Measurements from ENCODE around the gene MLLT3. TPM values are rescaled to one million over a fixed set of nuclear protein-coding genes. Genes with fewer than 3 reads are reported as not detected.

The MLLT3 gene
- total RNA-seq, 1 donor from 2014 or later: 18.0 TPM

DNA sequence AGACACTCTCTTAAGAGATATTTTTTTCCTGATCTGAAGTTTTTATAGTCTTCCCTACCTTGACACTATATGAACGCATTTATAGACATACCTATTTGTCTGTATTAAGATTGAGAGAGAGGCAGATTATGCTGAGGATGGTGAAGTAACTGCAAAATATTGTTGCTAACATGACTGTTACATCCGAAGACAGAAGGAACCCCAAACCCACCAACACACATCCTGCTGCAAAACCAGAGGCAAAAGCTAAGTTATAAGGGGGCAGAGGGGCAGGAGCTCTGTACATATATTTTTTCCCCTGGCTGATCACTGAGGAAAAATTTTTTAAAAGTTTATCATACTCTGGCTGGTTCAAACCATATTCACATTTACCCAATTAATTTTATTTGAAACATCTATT is 279.0 kb downstream of the MLLT3 start:
- DNase-seq (no peak), ATAC-seq (no peak)
- TF ChIP-seq, protein P1, sequence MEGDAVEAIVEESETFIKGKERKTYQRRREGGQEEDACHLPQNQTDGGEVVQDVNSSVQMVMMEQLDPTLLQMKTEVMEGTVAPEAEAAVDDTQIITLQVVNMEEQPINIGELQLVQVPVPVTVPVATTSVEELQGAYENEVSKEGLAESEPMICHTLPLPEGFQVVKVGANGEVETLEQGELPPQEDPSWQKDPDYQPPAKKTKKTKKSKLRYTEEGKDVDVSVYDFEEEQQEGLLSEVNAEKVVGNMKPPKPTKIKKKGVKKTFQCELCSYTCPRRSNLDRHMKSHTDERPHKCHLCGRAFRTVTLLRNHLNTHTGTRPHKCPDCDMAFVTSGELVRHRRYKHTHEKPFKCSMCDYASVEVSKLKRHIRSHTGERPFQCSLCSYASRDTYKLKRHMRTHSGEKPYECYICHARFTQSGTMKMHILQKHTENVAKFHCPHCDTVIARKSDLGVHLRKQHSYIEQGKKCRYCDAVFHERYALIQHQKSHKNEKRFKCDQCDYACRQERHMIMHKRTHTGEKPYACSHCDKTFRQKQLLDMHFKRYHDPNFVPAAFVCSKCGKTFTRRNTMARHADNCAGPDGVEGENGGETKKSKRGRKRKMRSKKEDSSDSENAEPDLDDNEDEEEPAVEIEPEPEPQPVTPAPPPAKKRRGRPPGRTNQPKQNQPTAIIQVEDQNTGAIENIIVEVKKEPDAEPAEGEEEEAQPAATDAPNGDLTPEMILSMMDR (IDR thresholded peaks at IDR 0.05): no peak

GRCh38 chr9:20340511-20340861 is 281.8 kb downstream of the MLLT3 start:
- no peak for ATAC-seq
- Histone ChIP-seq H3K36me3 (peaks cover 1% of the 10 kb centered on the region), H3K4me1 (no peaks in the 10 kb centered on the region), H3K9me3 (no peaks in the 10 kb centered on the region), H3K4me3 (no peak overlapping the region), H3K27ac (no peak overlapping the region), H3K27me3 (ENCODE audit: low read depth) (no peaks in the 10 kb centered on the region)
- no peak for DNase-seq
- intact Hi-C loops (cut with DNase I): no loop called here
- TF ChIP-seq, protein P1 (IDR thresholded peaks at IDR 0.05): no peak

More for the DNA sequence above, 279.0 kb downstream of the MLLT3 start:
- Histone ChIP-seq H3K4me3 (no peak overlapping the region), H3K27ac (no peak overlapping the region), H3K27me3 (ENCODE audit: low read depth) (no peaks in the 10 kb centered on the region), H3K4me1 (no peaks in the 10 kb centered on the region), H3K36me3 (peaks cover 9% of the 10 kb centered on the region), H3K9me3 (no peaks in the 10 kb centered on the region)
- intact Hi-C loops (cut with DNase I): no loop called here

DNA sequence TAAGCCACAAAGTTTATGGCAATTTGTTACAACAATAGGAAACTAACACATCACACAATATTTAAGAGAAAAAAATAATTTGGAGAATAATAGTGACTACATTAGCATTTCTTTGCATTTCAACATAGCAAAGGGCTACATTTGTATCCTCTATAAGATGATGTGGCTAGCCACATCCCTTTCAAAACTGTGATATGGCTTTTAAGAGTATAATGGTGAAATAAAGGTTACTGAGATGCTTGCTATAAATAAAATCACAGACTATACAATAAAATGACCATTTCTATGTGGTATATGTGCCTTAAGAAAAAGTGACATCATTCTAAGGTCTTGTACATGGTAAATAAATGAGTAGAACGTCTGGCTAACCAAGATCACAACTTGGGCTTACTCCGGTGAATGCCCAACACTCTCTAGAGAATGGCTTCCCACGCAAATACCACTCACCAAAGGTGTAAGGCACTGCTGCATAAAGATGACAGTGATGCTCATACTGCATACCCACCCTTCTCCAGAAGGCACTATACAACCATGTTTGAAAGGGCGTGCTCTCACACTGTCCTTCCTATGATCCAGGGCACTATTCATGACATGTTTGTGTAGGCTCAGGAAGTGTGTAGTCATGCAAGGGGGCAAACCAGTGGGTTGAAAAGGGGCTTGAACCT is 286.5 kb downstream of the MLLT3 start:
- Histone ChIP-seq H3K36me3 (no peaks in the 10 kb centered on the region), H3K9me3 (no peaks in the 10 kb centered on the region), H3K4me1 (no peaks in the 10 kb centered on the region), H3K27ac (no peak overlapping the region), H3K4me3 (no peak overlapping the region), H3K27me3 (ENCODE audit: low read depth) (no peaks in the 10 kb centered on the region)
- intact Hi-C loops (cut with DNase I): no loop called here
- DNase-seq (no peak), ATAC-seq (no peak)
- TF ChIP-seq, protein P1 (IDR thresholded peaks at IDR 0.05): no peak

DNA sequence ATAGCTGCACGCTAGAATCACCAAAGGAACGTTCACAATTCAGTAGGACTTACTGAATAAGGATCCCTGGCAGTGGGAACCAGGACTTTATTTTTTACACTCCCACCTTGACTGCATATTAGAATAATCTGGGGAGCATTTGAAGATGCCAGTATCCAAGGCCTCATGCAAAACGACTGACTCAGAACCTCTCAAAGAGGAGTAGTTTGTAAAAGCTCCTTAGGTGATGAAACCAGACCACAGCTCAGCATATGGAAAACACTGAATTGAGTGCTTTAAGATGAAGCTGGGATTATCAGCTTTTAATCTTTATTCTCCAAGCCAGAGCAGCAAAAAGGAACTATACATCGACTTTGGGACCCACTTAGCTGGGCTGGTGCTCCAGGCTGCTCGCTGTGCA is 288.3 kb downstream of the MLLT3 start:
- no peak overlapping the region for H3K4me3 ChIP-seq
- TF ChIP-seq, protein P1 (IDR thresholded peaks at IDR 0.05): no peak
- H3K9me3 ChIP-seq: no peaks in the 10 kb centered on the region
- H3K27me3 ChIP-seq (ENCODE audit: low read depth): no peaks in the 10 kb centered on the region
- no peak for ATAC-seq
- no peaks in the 10 kb centered on the region for H3K4me1 ChIP-seq
- DNase-seq: no peak
- no peaks in the 10 kb centered on the region for H3K36me3 ChIP-seq
- intact Hi-C loops (cut with DNase I): no loop called here
- H3K27ac ChIP-seq: no peak overlapping the region

DNA sequence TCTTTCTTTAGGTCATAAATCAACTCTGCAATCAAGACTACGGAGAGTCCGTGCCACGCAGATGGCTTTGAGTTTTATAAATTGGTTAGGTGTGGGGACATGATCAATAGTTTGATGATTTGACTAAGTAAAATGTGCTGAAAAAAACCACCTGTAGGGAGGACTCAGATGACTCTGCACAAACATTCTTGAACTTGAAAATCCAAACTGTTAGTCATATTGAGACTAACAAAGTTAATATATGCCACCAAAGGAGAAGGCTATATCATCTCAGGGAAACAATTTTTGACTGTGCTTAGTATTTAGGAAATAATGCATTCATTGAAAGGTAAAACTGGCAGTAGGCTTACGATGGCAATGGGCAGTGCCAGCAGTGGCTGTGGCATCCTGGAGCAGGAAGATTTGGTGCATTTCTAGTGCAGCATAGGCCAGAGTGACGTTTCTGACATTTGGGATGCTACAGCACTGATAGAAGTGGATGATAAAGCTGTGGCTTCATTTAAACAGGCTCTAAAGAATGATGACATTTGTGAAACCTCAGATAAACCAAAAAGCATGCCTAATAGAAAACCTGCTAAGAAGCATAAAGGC is 291.1 kb downstream of the MLLT3 start:
- Histone ChIP-seq H3K4me3 (no peak overlapping the region), H3K4me1 (no peaks in the 10 kb centered on the region), H3K36me3 (no peaks in the 10 kb centered on the region), H3K27me3 (ENCODE audit: low read depth) (no peaks in the 10 kb centered on the region), H3K27ac (no peak overlapping the region), H3K9me3 (no peaks in the 10 kb centered on the region)
- TF ChIP-seq, protein P1 (IDR thresholded peaks at IDR 0.05): no peak
- ATAC-seq (no peak), DNase-seq (no peak)
- intact Hi-C loops (cut with DNase I): no loop called here

Data from lower lobe of right lung (tissue), 2 donors.